ENCODE results near the gene KIFC3. TPM values are rescaled to one million over a fixed set of nuclear protein-coding genes. Genes with fewer than 3 reads are reported as not detected.

The KIFC3 gene
- total RNA-seq, 4 donors from 2014 or later, result 3.2 to 44.2 (median 17.4) TPM

GRCh38 chr16:57725151-57725550, 77.1 kb downstream of the KIFC3 start:
- Histone ChIP-seq H3K9me3 (no peaks in the 10 kb centered on the region), H3K27me3 (no peaks in the 10 kb centered on the region), H3K27ac (no peak overlapping the region), H3K36me3 (no peaks in the 10 kb centered on the region), H3K4me3 (no peak overlapping the region), H3K4me1 (no peaks in the 10 kb centered on the region)
- TF ChIP-seq CTCF (IDR thresholded peaks at IDR 0.05) (no peak), POLR2A (IDR thresholded peaks at IDR 0.05) (no peak)
- intact Hi-C loops (cut with DNase I; ENCODE audit: low total_unique reads), result no loop called here
- DNase-seq, result no peak

- Histone ChIP-seq H3K4me3 (no peak overlapping the region), H3K4me1 (no peaks in the 10 kb centered on the region), H3K27me3 (no peaks in the 10 kb centered on the region), H3K27ac (no peak overlapping the region), H3K36me3 (no peaks in the 10 kb centered on the region), H3K9me3 (no peaks in the 10 kb centered on the region)
- intact Hi-C loops (cut with DNase I; ENCODE audit: low total_unique reads), result no loop called here
- no peak for TF ChIP-seq CTCF (IDR thresholded peaks at IDR 0.05)
- TF ChIP-seq POLR2A (IDR thresholded peaks at IDR 0.05), result no peak
- DNase-seq, result no peak
Measured at GRCh38 chr16:57724531-57724930, 77.8 kb downstream of the KIFC3 start.

DNA sequence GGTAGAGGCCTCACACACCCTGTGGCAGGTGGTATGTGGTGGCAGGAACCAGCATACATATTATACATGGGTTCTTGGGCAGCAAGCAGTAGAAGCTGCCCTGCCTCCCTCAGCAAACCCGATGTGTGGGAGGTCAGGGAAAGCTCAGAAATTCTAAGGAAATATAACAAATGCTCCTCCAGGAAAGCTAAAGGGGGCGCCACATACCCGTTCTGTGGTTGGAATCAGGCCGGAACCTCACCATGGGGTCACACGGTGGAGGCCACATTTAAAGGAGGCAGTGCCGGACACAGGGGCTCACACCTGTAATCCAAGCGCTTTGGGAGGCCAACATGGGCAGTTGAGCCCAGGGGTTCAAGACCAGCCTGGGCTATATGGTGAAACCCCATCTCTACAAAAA, 79.1 kb downstream of the KIFC3 start:
- intact Hi-C loops (cut with DNase I; ENCODE audit: low total_unique reads), result no loop called here
- DNase-seq, result no peak
- H3K36me3 ChIP-seq, result no peaks in the 10 kb centered on the region
- TF ChIP-seq CTCF (IDR thresholded peaks at IDR 0.05), result no peak
- no peak for TF ChIP-seq POLR2A (IDR thresholded peaks at IDR 0.05)
- H3K27me3 ChIP-seq, result no peaks in the 10 kb centered on the region
- no peak overlapping the region for H3K27ac ChIP-seq
- H3K4me1 ChIP-seq, result no peaks in the 10 kb centered on the region
- H3K9me3 ChIP-seq, result no peaks in the 10 kb centered on the region
- no peak overlapping the region for H3K4me3 ChIP-seq

- no peaks in the 10 kb centered on the region for H3K36me3 ChIP-seq
- no peaks in the 10 kb centered on the region for H3K27me3 ChIP-seq
- DNase-seq, result no peak
- H3K4me3 ChIP-seq, result no peak overlapping the region
- no peak overlapping the region for H3K27ac ChIP-seq
- no peak for TF ChIP-seq CTCF (IDR thresholded peaks at IDR 0.05)
- no peak for TF ChIP-seq POLR2A (IDR thresholded peaks at IDR 0.05)
- H3K4me1 ChIP-seq, result no peaks in the 10 kb centered on the region
- no peaks in the 10 kb centered on the region for H3K9me3 ChIP-seq
- intact Hi-C loops (cut with DNase I; ENCODE audit: low total_unique reads), result no loop called here
Measured at GRCh38 chr16:57722651-57723050, 79.6 kb downstream of the KIFC3 start.

- Histone ChIP-seq H3K9me3 (no peaks in the 10 kb centered on the region), H3K4me3 (no peak overlapping the region), H3K27me3 (no peaks in the 10 kb centered on the region), H3K36me3 (no peaks in the 10 kb centered on the region), H3K27ac (no peak overlapping the region), H3K4me1 (no peaks in the 10 kb centered on the region)
- TF ChIP-seq CTCF (IDR thresholded peaks at IDR 0.05), result no peak
- no peak for TF ChIP-seq POLR2A (IDR thresholded peaks at IDR 0.05)
- intact Hi-C loops (cut with DNase I; ENCODE audit: low total_unique reads), result no loop called here
- no peak for DNase-seq
Measured at GRCh38 chr16:57722210-57722499, 80.1 kb downstream of the KIFC3 start.

All from uterus (tissue), 4 donors.